Stimulated activated naive B cell treated with anti-CD40 and anti-IgM and Interleukin-4, amounts not matched to agents 10 μg/mL and 1 μg/mL and 100 μg/mL, for 72 hours (primary cell): ENCODE results near the gene CAMK1.

Experiments
- ATAC-seq, 2 donors: fragments of 150-1000 bp; cut with Tn5 transposase; replicated peaks; 2 replicates each; pipeline ENCODE4 v1.10.0; 2021; ENCODE audit warnings: moderate library complexity in 1 of 2
- DNase-seq: peaks from one replicate; pipeline ENCODE4 v3.0.0; 2021
- H3K27ac Mint-ChIP-seq: one replicate; pipeline ENCODE4 v1.8.0; 2022; ENCODE audit warnings: mild to moderate bottlenecking, mixed read lengths
- H3K27me3 Mint-ChIP-seq, 2 donors: one replicate each; pipeline ENCODE4 v1.8.0; 2022; ENCODE audit warnings: mixed read lengths in 2 of 2
- H3K36me3 Mint-ChIP-seq, 2 donors: one replicate each; pipeline ENCODE4 v1.8.0; 2022; ENCODE audit warnings: mixed read lengths in 2 of 2, mild to moderate bottlenecking in 1 of 2
- H3K4me1 Mint-ChIP-seq, 2 donors: one replicate each; pipeline ENCODE4 v1.8.0; 2022; ENCODE audit warnings: mixed read lengths in 2 of 2, mild to moderate bottlenecking in 1 of 2
- H3K4me3 Mint-ChIP-seq, 2 donors: one replicate each; pipeline ENCODE4 v1.8.0; 2022; ENCODE audit warnings: mild to moderate bottlenecking in 2 of 2, mixed read lengths in 2 of 2, moderate library complexity in 1 of 2
- H3K9me3 Mint-ChIP-seq, 2 donors: one replicate each; pipeline ENCODE4 v1.8.0; 2022; ENCODE audit warnings: mixed read lengths in 2 of 2, mild to moderate bottlenecking in 1 of 2

The CAMK1 gene

DNA sequence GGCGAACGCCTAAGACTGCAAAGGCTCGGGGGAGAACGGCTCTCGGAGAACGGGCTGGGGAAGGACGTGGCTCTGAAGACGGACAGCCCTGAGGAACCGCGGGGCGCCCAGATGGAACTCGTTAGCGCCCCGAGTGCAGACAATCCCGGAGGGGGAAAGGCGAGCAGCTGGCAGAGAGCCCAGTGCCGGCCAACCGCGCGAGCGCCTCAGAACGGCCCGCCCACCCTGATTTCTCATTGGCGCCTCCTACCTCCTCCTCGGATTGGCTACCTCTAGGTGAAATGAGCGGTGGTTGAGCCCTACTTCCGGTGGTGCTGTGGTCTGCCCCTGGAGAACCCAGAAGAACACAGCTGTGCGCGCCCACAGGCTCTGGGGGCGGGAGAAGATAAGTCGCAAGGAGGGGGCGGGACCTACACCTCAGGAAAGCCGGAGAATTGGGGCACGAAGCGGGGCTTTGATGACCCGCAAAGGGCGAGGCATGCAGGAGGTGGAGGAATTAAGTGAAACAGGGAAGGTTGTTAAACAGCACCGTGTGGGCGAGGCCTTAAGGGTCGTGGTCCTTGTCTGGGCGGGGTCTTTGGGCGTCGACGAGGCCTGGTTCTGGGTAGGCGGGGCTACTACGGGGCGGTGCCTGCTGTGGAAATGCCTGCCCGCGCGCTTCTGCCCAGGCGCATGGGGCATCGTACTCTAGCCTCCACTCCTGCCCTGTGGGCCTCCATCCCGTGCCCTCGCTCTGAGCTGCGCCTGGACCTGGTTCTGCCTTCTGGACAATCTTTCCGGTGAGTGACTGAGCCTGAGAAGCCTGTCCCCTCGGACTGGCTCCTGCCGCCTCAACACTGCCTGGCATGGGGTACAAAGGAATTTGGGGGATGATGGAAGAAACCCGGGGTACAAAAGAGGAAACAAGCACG, 19.8 kb downstream of the CAMK1 start, which contains the start of gene OGG1:
Gene OGG1 (plus strand): TSS at position 308 of the 911 bp plus-strand sequence. CDS start 335 bp downstream, at position 643.
- H3K36me3 Mint-ChIP-seq: peaks cover 31 to 67% of the 10 kb centered on the region in 2 donors
- peaks cover 44 to 74% of the 10 kb centered on the region in 2 donors for H3K4me1 Mint-ChIP-seq
- peak; percentile 90 to 93 for ATAC-seq

DNA sequence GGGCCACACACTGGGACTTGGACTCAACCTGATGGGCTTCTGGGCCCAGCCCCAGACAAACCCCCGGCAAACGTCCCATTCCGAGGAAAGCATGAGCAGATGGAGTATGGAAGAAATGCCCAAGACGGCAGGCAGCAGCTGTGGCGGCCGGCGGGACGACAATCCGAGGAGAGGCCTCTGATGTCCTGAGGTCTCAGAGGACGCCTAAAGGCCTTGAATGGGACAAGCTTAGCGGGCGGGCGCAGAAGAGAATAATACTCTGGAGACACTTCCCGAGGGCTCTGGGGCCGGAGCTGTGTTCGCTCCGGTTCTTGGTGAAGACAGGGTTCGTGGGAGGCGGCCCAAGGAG, 20.5 kb downstream of the CAMK1 start:
- DNase-seq (no peak), ATAC-seq (no peak)
- Mint-ChIP-seq H3K36me3 (peaks cover 34 to 67% of the 10 kb centered on the region in 2 donors), H3K27ac (peak overlapping the region; percentile 97), H3K4me1 (peaks cover 40 to 68% of the 10 kb centered on the region in 2 donors), H3K9me3 (no peaks in the 10 kb centered on the region), H3K4me3 (peak overlapping the region; percentile 86 to 99), H3K27me3 (no peaks in the 10 kb centered on the region)

More for the DNA sequence above, 19.8 kb downstream of the CAMK1 start, which contains the start of gene OGG1:
- Mint-ChIP-seq H3K27me3 (no peaks in the 10 kb centered on the region), H3K27ac (peak within 1 kb of the TSS; percentile 97), H3K9me3 (no peaks in the 10 kb centered on the region), H3K4me3 (peak within 1 kb of the TSS; percentile 86 to 99)
- DNase-seq: peak; percentile 97

DNA sequence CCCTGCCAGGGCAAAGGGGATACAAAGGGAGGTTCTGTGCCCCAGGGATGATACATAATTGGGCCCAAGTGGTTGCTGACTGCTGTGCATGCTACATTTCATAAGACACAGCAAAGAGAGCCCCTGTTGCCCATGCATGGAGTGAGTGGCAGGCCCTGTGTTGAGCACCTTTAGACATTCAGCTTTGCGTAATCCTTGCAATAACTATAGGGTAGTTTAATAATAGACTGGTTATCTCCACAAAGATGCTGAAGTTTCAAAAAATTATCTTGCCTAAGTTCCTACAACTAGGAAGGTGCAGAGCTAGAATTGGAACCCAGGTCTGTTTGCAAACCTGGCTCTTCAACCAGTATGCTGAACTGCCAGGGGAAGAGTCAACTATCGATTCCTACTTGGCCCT, 21.7 kb downstream of the CAMK1 start:
- Mint-ChIP-seq H3K4me1 (peaks cover 38 to 59% of the 10 kb centered on the region in 2 donors), H3K36me3 (peaks cover 40 to 72% of the 10 kb centered on the region in 2 donors), H3K27ac (peak overlapping the region; percentile 56), H3K27me3 (no peaks in the 10 kb centered on the region), H3K4me3 (no peak overlapping the region), H3K9me3 (no peaks in the 10 kb centered on the region)
- DNase-seq: no peak
- ATAC-seq: no peak

DNA sequence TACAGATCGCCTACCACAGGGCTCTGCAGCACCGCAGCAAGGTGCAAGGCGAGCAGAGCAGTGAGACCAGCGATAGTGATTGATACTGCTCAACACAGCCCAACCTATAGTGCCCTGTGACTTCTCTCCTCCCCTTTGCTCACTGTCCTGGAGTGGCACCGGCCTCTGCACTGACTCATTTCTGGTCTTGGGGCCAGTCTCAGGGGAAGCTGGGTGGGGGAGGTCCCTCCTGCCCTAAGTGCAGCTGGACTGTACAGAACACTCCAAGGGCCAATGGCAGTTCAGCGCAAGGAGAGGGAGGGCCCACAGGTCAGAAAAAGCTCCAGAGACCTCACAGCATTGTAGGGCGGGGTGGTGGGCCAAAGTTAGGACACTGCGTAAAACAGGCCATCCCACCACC, 22.5 kb downstream of the CAMK1 start:
- Mint-ChIP-seq H3K4me1 (peaks cover 32 to 52% of the 10 kb centered on the region in 2 donors), H3K4me3 (no peak overlapping the region), H3K9me3 (no peaks in the 10 kb centered on the region), H3K36me3 (peaks cover 45 to 72% of the 10 kb centered on the region in 2 donors), H3K27ac (peak overlapping the region; percentile 56), H3K27me3 (no peaks in the 10 kb centered on the region)
- ATAC-seq: peak; percentile 24 to 35
- peak; percentile 39 for DNase-seq

DNA sequence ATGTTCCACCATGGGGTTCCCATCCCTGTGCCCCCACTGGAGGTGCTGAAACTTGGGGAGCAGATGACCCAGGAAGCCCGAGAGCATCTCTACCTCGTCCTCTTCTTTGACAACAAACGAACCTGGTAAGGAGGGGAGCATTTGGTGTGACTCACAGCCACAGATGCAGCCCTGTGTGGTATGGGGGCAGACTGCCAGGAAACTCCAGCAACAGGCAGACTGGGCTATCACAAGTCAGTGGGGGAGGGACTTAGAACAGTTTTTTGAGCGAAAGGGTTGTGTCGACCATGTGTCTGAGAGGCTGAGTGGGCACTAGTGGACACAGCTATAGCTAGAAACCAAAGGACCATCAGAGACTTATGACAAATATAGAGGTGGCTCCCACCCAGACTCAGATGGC, 23.4 kb downstream of the CAMK1 start:
- DNase-seq (no peak), ATAC-seq (no peak)
- Mint-ChIP-seq H3K36me3 (peaks cover 43 to 68% of the 10 kb centered on the region in 2 donors), H3K27ac (peak overlapping the region; percentile 14), H3K9me3 (no peaks in the 10 kb centered on the region), H3K4me1 (peaks cover 23 to 43% of the 10 kb centered on the region in 2 donors), H3K4me3 (no peak overlapping the region), H3K27me3 (no peaks in the 10 kb centered on the region)

DNA sequence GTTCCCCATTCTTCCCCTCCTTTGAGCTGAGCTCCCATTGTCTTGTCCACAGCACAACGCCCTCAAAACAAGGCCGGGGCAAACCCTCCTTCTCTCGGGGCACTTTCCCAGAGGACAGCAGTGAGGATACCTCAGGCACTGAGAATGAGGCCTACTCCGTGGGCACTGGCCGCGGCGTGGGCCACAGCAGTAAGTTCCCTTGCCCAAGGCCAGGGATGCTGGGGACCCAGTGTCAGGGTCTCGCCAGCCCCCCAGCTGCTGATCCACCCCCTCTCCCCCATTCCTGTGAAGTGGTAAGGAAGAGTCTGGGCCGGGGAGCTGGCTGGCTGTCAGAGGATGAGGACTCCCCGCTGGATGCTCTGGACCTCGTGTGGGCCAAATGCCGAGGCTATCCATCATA, 24.2 kb downstream of the CAMK1 start:
- no peak overlapping the region for H3K4me3 Mint-ChIP-seq
- ATAC-seq: no peak
- H3K27ac Mint-ChIP-seq: no peak overlapping the region
- DNase-seq: no peak
- no peaks in the 10 kb centered on the region for H3K27me3 Mint-ChIP-seq
- H3K9me3 Mint-ChIP-seq: no peaks in the 10 kb centered on the region
- H3K4me1 Mint-ChIP-seq: peaks cover 20 to 35% of the 10 kb centered on the region in 2 donors
- peaks cover 49 to 76% of the 10 kb centered on the region in 2 donors for H3K36me3 Mint-ChIP-seq

DNA sequence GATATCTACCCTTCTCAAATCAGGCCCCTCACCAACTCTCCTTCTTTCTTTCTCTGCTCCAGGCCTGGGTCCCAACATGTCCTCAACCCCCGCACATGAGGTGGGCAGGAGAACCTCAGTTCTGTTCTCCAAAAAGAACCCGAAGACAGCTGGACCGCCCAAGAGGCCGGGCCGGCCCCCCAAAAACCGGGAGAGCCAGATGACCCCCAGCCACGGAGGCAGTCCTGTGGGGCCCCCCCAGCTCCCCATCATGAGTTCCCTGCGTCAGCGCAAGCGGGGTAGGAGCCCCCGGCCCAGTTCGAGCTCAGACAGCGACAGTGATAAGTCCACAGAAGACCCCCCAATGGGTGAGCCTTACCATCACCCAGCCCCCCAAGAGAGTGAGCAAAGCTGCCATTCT, 25.6 kb downstream of the CAMK1 start:
- ATAC-seq: no peak

DNA sequence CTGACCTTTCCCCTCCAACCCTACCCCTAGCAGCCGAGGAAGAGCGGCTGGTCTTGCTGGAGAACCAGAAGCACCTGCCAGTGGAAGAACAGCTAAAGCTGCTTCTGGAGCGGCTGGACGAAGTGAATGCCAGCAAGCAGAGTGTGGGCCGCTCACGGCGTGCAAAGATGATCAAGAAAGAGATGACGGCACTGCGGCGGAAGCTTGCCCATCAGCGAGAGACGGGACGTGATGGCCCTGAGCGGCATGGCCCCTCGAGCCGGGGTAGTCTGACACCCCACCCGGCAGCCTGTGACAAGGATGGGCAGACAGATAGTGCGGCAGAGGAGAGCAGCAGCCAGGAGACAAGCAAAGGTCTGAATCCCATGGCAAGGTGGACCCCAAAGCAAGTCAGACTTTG, 26.2 kb downstream of the CAMK1 start:
- peaks cover 54 to 80% of the 10 kb centered on the region in 2 donors for H3K36me3 Mint-ChIP-seq
- H3K27ac Mint-ChIP-seq: no peak overlapping the region
- no peaks in the 10 kb centered on the region for H3K9me3 Mint-ChIP-seq
- H3K27me3 Mint-ChIP-seq: no peaks in the 10 kb centered on the region
- H3K4me1 Mint-ChIP-seq: peaks cover 12 to 23% of the 10 kb centered on the region in 2 donors
- DNase-seq (no peak), ATAC-seq (no peak)
- H3K4me3 Mint-ChIP-seq: no peak overlapping the region

More for the DNA sequence above, 25.6 kb downstream of the CAMK1 start:
- Mint-ChIP-seq H3K27me3 (no peaks in the 10 kb centered on the region), H3K36me3 (peaks cover 53 to 80% of the 10 kb centered on the region in 2 donors), H3K4me3 (no peak overlapping the region), H3K9me3 (no peaks in the 10 kb centered on the region), H3K27ac (no peak overlapping the region), H3K4me1 (peaks cover 14 to 24% of the 10 kb centered on the region in 2 donors)
- no peak for DNase-seq

DNA sequence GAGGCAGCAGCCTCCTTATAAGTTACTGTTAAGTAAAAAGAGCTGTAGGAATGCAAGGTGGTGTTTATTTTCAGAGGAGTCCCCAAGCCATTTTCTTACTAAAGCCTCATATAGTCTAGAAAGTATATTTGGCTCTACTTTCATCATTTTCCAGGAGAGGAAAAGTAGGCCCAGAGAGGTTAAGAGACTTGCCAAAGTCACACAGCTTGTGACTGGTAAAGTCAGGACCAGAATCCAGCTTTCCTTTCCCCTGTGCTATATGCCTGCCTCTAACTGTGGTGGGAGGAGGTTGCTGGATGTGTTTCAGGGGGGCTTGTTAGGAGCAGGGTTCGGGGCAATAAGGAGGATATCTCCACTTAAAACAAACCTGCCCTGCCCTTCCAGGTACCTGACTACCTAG, 27.2 kb downstream of the CAMK1 start:
- no peaks in the 10 kb centered on the region for H3K9me3 Mint-ChIP-seq
- H3K27ac Mint-ChIP-seq: no peak overlapping the region
- peaks cover 12 to 22% of the 10 kb centered on the region in 2 donors for H3K4me1 Mint-ChIP-seq
- H3K4me3 Mint-ChIP-seq: no peak overlapping the region
- ATAC-seq (no peak), DNase-seq (no peak)
- H3K27me3 Mint-ChIP-seq: no peaks in the 10 kb centered on the region
- H3K36me3 Mint-ChIP-seq: peaks cover 57 to 78% of the 10 kb centered on the region in 2 donors

DNA sequence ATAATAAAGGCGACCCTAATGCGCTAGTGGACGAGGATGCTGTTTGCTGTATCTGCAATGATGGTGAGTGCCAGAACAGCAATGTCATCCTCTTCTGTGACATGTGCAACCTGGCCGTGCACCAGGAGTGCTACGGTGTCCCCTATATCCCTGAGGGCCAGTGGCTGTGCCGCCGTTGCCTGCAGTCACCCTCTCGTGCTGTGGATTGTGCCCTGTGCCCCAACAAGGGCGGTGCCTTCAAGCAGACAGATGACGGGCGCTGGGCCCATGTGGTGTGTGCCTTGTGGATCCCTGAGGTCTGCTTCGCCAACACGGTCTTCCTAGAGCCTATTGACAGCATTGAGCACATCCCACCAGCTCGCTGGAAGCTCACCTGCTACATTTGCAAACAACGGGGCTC, 30.6 kb downstream of the CAMK1 start:
- Mint-ChIP-seq H3K9me3 (no peaks in the 10 kb centered on the region), H3K4me3 (no peak overlapping the region), H3K27me3 (no peaks in the 10 kb centered on the region), H3K36me3 (peaks cover 61 to 68% of the 10 kb centered on the region in 2 donors), H3K4me1 (peaks cover 16 to 36% of the 10 kb centered on the region in 2 donors), H3K27ac (no peak overlapping the region)
- ATAC-seq (no peak), DNase-seq (no peak)

DNA sequence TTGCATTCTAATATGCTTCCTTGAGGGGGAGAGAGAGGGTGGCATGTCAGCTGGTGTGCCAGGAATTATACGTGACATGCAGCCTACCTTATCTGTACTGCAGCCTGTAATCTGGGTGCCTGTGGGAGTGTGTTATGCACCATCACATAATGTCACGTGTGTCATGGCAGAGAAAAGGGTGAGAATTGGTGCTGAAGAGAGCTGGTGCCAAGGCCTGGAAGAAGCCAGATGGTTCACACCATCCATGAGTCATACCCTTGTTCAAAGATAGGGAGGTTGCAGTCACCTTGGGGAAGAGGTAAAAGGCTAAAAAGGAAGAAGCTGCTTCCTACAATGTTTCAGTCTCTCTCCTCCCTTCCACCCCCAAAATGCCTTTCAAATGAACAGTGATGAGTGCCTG, 32.9 kb downstream of the CAMK1 start:
- Mint-ChIP-seq H3K36me3 (peaks cover 47 to 66% of the 10 kb centered on the region in 2 donors), H3K27me3 (no peaks in the 10 kb centered on the region), H3K9me3 (no peaks in the 10 kb centered on the region), H3K4me1 (peaks cover 33 to 57% of the 10 kb centered on the region in 2 donors), H3K4me3 (no peak overlapping the region), H3K27ac (peak overlapping the region; percentile 47)
- DNase-seq: no peak
- ATAC-seq: no peak

DNA sequence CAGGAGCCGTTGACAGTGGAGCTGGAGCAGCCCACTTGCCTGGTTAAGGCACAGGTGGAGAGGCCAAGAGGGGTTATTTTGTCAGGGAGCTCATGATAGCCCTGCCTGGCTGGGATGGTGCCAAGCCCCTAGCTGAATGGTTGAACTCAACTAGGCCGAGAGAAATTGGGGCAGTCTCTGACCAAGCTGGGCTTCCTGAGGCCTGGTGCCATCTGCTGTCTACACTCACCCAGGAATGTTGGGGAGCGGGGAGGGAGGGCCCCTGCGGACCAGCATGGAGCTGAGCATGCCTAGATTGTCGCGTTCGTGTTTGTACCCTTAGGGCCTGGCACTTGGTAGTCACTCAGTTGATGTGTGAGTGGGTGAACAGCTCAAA, 37.0 kb downstream of the CAMK1 start:
- Mint-ChIP-seq H3K9me3 (no peaks in the 10 kb centered on the region), H3K27ac (peak overlapping the region; percentile 99), H3K4me3 (peak overlapping the region; percentile 87 to 92), H3K27me3 (no peaks in the 10 kb centered on the region), H3K4me1 (peaks cover 39 to 66% of the 10 kb centered on the region in 2 donors), H3K36me3 (peaks cover 21 to 36% of the 10 kb centered on the region in 2 donors)
- ATAC-seq (no peak), DNase-seq (no peak)

DNA sequence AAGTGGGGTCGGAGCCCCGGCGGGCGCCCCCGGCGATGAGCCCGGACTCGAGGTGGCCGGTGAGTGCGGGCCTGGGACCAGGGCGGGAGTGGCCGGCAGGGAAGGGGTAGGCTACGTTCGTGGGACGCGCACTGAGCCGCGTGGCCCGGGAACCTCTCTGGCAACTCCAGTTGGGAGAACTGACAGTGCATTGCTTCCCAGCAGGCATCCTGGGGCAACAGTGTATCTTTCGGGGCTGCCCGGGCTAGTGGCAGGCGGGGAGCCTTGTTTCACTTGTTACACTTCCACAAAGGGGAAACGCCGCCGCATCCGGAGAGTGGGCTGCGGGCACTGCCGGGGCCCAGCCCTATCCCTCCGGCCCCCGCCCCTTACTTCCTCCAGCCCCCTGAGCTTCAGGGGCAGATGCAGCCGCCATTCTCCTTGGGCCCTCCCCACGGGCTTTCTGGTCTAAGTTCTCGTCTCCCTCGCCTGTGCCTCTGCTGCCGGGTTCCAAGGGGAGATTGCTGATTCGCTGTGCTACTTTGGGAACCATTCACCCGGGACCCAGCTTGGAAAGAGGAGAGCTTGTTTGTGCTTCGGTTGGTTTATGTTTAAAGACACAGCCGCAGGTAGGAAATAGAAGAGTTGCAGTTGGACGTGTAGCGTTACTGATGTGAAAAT, 37.5 kb downstream of the CAMK1 start:
- Mint-ChIP-seq H3K27ac (peak overlapping the region; percentile 99), H3K9me3 (no peaks in the 10 kb centered on the region), H3K4me1 (peaks cover 44 to 67% of the 10 kb centered on the region in 2 donors), H3K36me3 (peaks cover 19 to 36% of the 10 kb centered on the region in 2 donors), H3K4me3 (peak overlapping the region; percentile 87 to 92), H3K27me3 (no peaks in the 10 kb centered on the region)
- DNase-seq: peak; percentile 45
- ATAC-seq: peak; percentile 17 to 21

DNA sequence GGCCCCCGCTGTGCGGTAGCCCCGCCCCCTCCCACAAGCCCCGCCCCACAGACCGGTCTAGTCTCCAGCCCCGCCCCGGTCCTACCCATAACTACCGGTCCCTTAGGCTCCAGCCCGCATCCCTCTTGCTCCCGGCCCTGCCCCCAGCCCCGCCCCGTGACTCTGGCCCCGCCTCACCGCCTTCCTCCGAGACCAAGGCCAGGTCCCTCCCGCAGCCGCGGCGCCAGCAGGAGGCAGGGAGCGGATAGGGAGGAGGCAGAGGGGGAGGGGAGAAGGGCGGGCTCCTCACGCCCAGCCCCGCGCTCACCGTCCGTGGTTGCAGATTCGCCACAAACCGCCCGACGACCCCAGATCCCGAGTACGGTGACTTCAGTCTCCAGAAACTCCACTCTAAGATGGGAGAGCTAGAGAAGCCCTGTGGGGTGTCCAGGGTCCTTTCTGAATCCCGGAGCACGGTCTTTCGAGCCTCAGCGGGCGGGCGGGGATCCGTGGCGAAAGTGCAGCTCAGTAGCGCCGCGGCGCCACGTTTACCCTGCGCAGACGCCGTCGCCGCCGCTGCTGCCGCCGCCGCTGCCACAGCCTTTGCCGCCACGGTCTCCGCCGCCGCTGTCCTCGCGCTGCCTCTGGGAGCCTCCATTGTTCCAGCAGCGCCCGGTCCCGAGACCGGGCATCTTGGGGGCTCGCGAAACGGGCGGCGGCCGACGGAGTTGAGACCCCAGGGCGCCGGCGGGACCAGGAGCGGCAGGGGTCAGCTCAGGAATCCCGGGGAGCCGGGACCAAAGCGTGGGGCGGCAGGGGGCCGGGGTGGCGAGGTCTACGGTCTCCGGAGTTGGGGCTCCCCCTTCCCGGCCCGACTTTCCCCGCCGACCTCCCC, 38.3 kb downstream of the CAMK1 start, which contains the start of gene BRPF1:
Gene BRPF1 (plus strand): TSS at position 530 of the 874 bp plus-strand sequence. CDS start 2,406 bp downstream, outside the sequence.
- Mint-ChIP-seq H3K27me3 (no peaks in the 10 kb centered on the region), H3K9me3 (no peaks in the 10 kb centered on the region), H3K27ac (peak within 1 kb of the TSS; percentile 99), H3K4me3 (peak within 1 kb of the TSS; percentile 87 to 94), H3K36me3 (peaks cover 14 to 32% of the 10 kb centered on the region in 2 donors), H3K4me1 (peaks cover 45 to 67% of the 10 kb centered on the region in 2 donors)
- DNase-seq (peak; percentile 95), ATAC-seq (peak; percentile 95 to 96)
